ENCODE data around the gene JADE2.
"Not testable (repeated sequence)": the region's sequence is repeated elsewhere in the genome, so short reads cannot be mapped to it uniquely, and the experiment has no call there.

Gene JADE2

DNA sequence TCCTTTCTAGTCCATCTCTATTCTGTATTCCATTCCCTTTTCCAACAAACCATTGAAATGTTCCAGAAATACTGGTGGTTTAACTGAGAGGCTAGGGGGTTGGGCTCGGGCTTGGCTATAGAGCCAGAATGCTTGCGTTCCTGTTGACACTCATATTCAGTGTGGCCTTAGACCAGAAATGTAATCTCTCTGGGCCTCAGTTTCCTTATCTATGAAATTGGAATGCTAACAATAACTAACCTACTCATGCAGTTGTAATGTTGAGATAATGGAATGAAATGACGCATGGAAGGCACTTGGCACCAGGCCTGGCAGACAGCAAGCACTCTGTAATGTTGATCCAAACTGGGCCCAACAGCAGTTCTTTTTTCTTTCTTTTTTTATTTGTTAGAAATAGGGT lies 26.8 kb downstream of the JADE2 start:
- peak; percentile 95 for DNase-seq (ENCODE audit: low read depth)

DNA sequence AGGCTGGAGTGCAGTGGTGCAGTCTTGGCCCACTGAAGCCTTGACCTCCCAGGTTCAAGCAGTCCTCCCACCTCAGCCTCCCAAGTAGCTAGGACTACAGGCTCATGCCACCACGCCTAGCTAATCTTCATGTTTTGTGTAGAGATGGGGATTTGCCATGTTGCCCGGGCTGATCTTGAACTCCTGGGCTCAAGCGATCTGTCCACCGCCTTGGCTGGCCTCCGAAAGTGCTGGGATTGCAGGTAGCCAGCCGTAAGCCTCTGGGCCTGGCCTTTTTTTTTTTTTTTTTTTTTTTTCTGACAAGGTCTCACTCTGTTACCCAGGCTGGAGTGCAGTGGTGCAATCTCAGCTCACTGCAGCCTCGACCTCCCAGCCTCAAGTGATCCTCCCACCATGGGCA lies 27.2 kb downstream of the JADE2 start:
- DNase-seq (ENCODE audit: low read depth) = not testable (repeated sequence)

DNA sequence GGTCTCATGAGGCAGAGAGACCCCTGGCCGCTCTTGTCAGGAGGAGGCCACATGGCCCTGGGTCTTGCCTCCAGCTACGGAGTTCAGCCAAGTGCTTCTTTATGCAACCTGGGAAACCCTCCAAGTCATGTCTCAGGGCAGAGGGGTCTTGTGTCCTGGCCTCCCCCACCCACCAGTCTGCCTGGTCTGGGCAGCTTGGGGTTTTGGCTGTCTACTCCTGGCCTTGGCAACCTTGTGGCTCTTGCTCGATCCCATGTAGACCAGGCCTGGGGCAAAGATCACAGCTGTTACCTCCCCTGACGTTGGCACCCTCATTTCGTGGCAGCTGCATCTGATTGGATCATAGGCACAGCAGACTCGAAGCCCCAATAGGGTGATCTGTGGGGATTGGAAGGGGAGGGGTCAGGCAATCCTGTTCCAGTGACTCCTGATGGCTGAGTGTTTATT lies 28.4 kb downstream of the JADE2 start:
- no peak for DNase-seq (ENCODE audit: low read depth)

DNA sequence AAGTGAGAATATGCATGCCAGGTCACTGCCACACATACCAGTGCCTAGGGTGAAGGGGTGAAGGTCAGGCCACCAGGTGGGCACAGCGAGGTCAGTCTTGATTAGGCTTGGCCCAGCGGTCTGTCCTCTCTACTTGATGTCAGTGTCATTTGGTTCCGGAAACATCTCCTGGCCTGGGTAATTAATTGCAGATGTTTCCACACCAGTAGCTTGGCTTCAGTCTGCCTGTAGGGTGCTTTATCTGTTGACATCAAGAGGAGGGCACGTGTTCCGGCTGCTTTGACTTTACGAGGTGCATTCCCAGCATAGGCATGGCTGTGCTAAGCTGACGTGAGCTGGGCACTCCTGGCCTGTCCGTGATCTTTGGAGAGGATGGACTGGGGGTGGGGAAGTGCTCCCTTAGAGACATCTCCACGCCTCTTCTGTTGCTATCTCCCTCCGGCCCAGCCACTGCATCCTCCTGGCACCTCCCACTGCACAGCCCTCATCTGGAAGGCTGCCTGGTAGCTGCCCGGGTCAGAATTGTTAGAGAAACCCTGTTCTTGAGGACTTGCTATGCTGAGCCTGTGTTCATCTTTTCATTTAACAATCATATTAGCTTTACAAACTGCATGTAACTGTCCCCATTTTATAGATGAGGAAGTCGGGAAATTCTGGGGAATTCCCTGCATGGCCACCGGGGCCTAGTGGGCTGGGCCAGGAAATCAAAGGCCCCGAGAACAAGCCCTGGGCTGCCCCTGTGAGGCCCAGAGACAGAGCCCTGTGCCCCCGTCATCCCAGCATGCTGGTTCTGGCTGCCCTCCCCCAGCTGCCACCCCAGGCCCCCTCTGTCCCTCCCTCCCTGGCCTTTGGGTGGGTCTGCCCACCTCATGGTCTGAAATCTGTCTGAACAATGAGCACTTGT lies 29.1 kb downstream of the JADE2 start:
- DNase-seq (ENCODE audit: low read depth) = peak; percentile 86

DNA sequence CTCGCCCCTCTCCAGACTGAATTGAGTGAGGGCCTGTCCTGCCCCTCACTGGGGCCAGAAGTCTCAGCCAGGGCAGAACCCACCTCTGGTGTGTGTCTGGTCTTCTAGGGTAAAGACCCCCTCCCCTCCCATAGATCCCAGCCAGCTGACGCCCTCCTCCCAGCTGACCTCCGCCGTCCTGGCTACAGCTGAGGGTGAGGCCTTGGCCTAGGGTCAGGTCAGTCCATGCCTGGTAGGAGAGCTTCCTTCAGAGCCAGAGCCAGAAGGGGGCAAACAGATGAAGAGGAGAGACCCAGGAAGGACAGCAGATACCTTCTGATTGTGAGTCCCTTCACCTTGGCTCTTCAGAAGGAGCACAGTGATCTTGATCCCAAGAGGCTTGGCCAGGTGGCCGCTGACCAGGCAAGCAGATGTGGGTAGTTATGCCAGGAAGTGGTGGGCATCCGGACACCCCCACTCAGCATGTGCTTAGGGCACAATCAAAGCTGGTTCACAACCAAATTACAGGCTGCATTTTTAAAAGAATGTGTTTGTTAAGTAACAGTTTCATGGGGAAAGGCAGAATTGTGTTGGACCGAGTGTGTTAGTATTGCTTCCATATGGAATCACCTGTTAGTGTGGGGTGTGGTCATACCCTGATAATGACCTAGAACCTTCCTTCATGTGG lies 29.9 kb downstream of the JADE2 start:
- peak; percentile 22 for DNase-seq (ENCODE audit: low read depth)

DNA sequence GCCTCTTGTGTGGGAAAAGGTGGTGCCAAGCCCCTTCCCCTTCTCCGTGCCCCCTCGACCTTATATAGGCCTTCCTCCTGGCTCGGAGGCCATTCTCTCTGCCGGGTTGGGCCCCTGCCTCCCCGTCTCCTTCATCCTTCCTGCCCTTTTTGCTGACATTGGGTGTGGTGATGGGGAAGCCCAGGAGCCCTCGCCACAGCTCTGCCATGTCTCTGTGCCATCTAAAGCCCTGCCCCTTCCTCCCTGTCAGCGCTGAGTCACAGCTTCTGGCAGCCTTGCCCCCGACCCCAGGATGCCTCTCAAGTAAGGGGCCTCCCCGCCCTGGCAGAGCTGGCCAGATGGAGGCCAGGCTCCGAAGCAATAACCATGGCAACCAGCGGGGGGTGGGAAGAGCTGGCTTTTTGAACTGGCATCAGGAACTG lies 30.4 kb downstream of the JADE2 start:
- DNase-seq (ENCODE audit: low read depth) = peak; percentile 87

DNA sequence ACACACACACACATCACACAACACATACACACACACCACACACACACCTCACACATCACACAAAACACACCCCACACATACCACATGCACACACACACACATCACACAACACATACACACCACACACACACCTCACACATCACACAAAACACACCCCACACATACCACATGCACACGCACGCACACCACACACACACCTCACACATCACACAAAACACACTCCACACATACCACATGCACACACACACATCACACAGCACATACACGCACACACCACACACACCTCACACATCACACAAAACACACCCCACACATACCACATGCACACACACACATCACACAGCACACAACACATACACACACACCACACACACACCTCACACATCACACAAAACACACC lies 31.1 kb downstream of the JADE2 start:
- DNase-seq (ENCODE audit: low read depth) = not testable (repeated sequence)

DNA sequence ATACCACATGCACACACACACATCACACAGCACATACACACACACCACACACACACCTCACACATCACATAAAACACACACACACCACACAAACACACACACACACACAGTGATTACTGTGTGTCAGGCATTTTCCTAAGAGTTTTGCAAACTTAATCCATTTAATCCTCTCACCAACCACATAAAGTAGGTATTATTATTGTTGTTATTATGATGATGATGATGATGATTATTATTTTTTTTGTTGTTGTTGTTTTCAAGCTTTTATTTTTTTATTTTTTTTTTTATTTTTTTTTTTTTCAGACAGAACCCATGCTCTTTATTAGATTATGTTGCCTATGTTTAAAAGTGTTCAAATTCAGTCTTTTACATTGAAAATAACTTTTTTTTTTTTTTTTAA lies 31.5 kb downstream of the JADE2 start:
- DNase-seq (ENCODE audit: low read depth) = no peak

DNA sequence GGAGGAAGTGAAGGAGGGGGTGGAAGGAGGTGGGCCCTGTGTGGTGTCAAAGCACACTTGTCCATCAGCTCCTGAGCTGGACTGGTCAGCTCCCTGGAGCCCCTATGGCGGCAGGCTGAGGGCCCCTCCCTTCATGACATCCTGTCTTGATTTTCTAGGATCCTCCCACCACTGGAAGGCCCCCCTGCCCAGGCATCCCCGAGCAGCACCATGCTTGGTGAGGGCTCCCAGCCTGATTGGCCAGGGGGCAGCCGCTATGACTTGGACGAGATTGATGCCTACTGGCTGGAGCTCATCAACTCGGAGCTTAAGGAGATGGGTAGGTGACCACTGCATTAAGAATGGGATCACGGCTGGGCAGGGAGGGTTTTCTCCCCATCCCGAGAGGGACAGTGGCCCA lies 34.2 kb downstream of the JADE2 start:
- DNase-seq (ENCODE audit: low read depth) = no peak

DNA sequence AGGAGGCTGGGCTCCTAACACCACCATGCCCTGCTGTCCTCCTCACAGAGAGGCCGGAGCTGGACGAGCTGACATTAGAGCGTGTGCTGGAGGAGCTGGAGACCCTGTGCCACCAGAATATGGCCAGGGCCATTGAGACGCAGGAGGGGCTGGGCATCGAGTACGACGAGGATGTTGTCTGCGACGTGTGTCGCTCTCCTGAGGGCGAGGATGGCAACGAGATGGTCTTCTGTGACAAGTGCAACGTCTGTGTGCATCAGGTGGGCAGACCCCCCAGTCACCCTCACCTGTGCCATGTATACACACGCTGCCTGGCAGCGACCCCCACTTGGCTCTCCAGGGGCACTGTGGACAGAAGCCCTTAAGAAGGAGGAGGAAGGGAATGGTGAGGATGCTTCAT lies 35.2 kb downstream of the JADE2 start:
- DNase-seq (ENCODE audit: low read depth) = no peak

DNA sequence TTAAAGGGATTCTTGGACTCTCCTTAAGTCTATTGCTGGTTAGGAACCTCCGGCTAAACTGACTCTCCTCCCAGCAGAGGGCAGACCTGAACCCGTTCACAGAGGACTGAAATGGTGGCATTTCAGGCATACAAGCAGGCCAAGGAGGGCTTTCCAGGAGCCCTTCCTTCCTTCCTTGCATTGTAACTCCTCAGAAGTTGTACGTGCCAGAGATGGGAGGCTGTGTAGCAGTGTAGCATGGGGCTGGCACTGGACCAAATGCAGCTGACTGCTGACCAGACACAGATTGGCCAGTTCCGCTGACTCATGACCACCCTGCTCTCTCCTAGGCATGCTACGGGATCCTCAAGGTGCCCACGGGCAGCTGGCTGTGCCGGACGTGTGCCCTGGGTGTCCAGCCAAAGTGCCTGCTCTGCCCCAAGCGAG lies 36.4 kb downstream of the JADE2 start:
- peak; percentile 69 for DNase-seq (ENCODE audit: low read depth)

DNA sequence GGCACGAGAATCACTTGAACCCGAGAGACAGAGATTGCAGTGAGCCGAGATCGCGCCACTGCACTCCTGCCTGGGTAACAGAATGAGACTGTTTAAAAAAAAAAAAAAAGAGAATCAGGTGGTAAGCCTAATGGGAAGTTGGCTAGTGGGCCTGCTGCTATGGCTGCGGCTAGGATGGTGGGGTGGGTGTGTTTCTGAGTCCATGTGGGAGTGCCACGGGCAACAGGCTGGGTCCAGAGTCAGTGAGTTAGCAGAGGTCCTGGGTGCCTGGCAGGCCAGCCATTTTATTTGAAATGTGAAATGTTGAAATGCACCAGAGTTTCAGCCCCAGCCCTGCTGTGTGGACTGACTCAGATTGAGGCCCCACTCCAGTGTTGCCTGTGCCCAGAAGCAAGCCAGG lies 37.8 kb downstream of the JADE2 start:
- DNase-seq (ENCODE audit: low read depth) = no peak

DNA sequence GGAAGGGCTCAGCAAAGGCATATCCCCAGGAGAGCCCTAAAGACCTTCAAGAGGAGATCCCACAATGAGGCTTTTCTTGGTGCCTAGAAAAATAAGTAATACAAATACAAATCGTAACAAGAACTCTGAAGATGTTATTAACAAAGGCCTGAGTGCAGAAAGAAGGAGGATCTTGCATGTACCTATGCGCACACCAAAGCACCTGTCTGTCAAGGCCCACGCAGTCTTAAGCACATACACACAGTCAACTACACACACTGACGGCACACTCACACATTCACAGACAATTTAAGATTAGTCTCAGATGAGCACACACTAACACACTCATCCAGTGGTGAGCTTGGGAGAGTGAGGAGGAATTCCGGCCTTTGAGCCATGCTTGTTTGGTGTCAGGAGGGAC lies 38.5 kb downstream of the JADE2 start:
- DNase-seq (ENCODE audit: low read depth) = no peak

DNA sequence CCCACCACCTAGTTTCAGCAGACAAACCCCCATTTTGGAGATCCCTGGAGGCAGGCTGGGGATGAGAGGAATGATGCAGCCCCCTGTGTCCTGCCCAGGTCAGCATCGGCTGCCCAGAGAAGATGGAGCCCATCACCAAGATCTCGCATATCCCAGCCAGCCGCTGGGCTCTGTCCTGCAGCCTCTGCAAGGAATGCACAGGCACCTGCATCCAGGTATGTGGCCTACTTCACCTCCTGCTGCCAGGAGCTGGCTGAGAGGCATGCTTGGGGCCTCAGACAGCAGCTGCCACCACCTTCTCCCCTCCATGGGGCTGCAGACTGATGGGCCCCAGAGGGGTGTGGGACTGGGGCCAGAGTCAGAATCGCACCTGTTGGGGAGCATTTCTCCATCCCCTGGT lies 38.9 kb downstream of the JADE2 start:
- DNase-seq (ENCODE audit: low read depth) = no peak

DNA sequence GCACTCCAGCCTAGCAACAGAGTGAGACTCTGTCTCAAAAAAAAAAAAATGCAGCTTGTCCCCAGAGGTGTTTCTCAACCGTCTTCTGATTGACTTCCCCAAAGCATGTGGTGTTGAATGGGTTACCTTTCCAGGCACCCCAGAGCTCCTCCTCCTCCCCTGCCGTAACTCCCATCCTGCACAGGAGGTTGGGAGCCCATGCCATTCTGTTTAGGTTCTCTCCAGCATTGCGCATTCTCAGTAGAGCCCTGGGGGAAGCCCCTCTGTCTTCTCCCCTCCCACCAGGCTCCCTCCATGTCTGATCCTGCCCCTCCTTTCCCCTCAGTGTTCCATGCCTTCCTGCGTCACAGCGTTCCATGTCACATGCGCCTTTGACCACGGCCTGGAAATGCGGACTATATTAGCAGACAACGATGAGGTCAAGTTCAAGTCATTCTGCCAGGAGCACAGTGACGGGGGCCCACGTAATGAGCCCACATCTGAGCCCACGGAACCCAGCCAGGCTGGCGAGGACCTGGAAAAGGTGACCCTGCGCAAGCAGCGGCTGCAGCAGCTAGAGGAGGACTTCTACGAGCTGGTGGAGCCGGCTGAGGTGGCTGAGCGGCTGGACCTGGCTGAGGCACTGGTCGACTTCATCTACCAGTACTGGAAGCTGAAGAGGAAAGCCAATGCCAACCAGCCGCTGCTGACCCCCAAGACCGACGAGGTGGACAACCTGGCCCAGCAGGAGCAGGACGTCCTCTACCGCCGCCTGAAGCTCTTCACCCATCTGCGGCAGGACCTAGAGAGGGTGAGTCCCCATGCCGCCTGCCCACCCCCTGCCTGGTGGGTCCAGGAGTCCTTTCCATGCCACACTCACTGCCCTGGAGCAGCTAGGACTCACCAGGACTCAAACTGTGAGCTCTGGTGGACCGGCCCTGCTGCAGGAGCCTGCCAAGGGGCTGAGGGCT lies 40.6 kb downstream of the JADE2 start:
- DNase-seq (ENCODE audit: low read depth) = no peak

DNA sequence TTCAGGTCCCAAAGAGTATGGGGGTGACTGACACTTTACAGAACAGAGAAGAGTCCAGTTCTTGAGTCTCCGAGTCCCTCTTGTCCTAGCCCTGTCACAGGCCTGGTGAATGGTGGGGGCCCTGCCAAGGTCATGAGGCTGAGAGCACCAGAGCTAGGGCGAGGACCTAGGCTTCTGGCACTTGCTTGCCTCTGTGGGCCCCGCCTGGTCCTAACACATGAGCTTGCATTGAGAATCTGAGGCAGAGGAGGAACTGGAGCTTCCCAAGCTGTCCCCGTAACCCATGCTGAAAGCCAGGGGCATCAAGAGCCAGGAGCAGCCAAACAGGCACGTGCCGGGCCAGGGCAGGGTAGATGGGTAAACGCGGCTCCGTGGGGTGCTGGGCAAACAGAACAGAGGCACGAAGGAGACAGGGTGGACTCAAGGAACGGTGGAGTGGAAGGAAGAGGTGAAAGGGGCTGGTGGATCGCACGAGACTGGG lies 41.3 kb downstream of the JADE2 start:
- no peak for DNase-seq (ENCODE audit: low read depth)

DNA sequence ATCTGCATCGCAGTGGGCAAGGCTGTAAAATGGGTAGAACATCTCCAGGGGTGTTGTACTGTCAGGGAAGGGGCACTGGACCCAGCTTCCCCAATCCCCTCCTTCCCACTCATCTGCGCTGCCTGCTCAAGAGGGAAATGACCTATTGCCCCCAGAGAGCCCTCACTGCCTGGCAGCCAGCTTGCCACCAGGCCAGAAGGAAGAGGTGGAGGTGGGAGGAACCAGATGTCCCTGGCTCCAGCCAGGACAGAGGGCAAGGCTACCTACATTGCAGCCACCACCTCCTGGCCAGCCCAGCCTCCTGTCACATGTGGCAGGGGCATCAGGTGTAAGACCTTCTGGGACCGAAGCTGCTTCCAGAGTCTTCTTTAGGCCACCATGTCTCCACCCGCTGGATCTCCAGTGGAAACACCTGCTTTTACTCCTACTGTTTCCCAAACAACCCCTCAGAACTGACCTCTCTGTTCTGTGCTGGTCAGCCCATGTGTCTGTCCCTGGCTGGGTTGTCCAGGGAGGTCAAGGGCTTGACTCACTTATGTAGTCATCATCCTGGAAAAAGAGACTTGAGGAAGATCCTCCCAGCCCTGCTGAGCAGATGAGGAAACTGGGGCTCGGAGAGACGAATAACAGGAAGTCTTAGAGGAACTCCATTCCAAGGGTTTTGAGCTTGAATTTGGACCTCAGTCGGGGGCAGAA lies 42.3 kb downstream of the JADE2 start:
- peak; percentile 92 for DNase-seq (ENCODE audit: low read depth)

DNA sequence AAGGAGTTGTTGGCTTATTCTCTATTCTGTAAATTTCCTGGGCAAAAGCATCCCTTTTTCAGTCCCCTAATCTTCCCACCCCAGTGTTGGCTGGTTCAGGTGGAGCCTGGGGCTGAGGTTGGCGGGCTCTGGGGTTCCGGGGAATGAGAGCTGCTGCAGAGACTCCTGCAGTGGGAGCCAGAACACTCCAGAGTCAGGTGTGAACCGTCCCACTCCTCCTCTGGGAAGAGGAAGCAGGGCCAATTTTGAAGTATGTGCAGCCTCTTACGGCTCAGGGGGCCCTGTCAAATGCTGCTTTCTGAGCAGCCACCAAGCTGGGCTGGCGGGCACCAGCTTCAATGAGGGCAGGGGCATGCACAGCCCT lies 42.8 kb downstream of the JADE2 start:
- no peak for DNase-seq (ENCODE audit: low read depth)

DNA sequence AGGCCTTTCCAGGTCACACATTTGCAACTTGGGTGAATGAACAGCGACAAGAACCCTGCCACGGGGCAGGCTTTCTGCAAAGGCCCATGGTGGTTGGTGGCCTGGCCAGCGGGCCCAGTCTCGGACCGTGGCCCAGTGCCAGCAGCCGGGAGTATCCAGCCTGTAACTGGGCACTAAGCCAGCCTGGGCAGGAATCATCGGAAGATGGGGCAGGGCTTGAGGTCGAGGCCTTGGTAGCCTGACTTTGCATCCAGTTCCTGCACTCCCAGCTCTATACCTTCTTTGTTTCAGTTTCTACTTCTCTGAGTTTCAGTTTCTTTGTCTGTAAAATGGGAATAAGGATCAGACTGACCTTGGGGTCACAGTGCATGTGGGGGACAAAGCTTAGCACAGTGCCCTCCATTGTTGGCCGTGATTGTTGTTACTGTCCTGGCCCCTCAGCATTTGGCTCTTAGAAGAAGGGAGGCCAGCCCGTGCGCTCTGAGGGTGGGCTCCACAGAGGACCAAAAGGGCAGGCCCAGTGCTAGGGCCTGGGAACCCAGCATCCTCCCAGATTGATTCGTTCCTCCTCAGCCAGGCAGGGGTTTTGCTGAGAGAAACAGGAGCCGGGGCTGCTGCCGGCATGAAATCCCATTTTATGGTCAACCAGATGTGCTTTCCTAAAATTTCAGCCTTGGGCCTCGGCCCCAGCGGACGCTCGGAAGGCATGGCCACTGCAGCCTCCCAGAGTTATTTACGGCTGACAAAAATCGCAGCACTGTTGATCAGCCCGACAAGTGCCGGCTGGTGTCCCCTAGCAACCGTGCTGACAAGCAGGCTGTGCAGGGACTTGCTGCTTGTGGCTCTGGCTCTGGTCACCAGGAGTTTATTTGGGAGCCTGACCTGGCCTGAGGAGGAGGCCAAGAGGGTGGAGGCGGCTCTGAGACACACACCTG lies 43.6 kb downstream of the JADE2 start:
- DNase-seq (ENCODE audit: low read depth) = peak; percentile 35

DNA sequence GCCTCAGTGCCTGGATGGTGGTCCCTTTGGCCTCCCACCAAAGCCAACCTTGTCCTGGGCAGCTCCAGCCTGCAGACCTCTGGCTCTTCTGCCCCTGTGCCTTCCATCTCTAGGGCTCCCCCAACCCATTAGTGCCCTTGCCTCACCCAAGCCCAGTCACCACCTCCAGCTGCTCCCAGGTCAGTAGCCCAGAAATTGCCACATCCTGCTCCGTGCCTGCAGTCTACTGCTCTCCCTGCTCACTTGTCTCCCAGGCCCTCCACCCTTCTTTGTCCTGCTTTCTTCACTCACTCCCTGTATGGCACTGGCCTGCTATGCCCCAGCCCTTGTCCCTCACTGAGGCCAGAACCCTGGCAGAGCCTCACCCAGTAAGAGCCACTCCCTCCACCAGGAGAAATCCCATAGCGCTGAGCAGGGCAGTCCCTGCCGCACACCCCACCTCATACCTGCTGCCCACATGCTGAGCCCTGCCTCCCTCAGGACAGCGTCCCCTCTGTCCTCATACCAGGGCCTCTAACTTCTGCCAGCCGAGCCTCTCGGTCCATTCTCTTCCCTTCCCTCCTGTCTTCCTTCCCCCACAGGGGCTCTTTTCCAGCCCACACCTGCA lies 44.4 kb downstream of the JADE2 start:
- DNase-seq (ENCODE audit: low read depth) = no peak

Data from ELR (cell line).